ENCODE results near the gene TRPV3.

Gene TRPV3

GRCh38 chr17:3479988-3480387 lies 77.6 kb downstream of the TRPV3 start:
- no peak for TF ChIP-seq CTCF (IDR thresholded peaks at IDR 0.05; ENCODE audit: low read depth, low read length)
- H3K4me3 ChIP-seq (replicated peaks in 1 of 2; ENCODE audit: low read depth in 2 of 2, low read length in 2 of 2) = no peak overlapping the region
- DNase-seq (ENCODE audit: low read depth in 2 of 2) = no peak

GRCh38 chr17:3475812-3476610 lies 81.6 kb downstream of the TRPV3 start, which contains the start of gene ASPA:
Gene ASPA (plus strand): TSS chr17:3475997. CDS start chr17:3476160, 163 bp downstream.
- DNase-seq (ENCODE audit: low read depth in 2 of 2) = peak; percentile 20 to 29
- peak within 1 kb of the TSS in 1 of 2 donors; percentile 22 for H3K4me3 ChIP-seq (replicated peaks in 1 of 2; ENCODE audit: low read depth in 2 of 2, low read length in 2 of 2)
- TF ChIP-seq CTCF (IDR thresholded peaks at IDR 0.05; ENCODE audit: low read depth, low read length) = no peak

GRCh38 chr17:3475251-3475685 lies 82.3 kb downstream of the TRPV3 start:
- no peak for DNase-seq (ENCODE audit: low read depth in 2 of 2)
- no peak for TF ChIP-seq CTCF (IDR thresholded peaks at IDR 0.05; ENCODE audit: low read depth, low read length)
- no peak overlapping the region for H3K4me3 ChIP-seq (replicated peaks in 1 of 2; ENCODE audit: low read depth in 2 of 2, low read length in 2 of 2)

GRCh38 chr17:3474212-3474611 lies 83.4 kb downstream of the TRPV3 start:
- DNase-seq (ENCODE audit: low read depth in 2 of 2) = peak; percentile 7 to 60
- no peak for TF ChIP-seq CTCF (IDR thresholded peaks at IDR 0.05; ENCODE audit: low read depth, low read length)
- no peak overlapping the region for H3K4me3 ChIP-seq (replicated peaks in 1 of 2; ENCODE audit: low read depth in 2 of 2, low read length in 2 of 2)

GRCh38 chr17:3472137-3472536 lies 85.5 kb downstream of the TRPV3 start:
- TF ChIP-seq CTCF (IDR thresholded peaks at IDR 0.05; ENCODE audit: low read depth, low read length) = no peak
- no peak overlapping the region for H3K4me3 ChIP-seq (replicated peaks in 1 of 2; ENCODE audit: low read depth in 2 of 2, low read length in 2 of 2)
- DNase-seq (ENCODE audit: low read depth in 2 of 2) = no peak

GRCh38 chr17:3471599-3471998 lies 86.0 kb downstream of the TRPV3 start, which contains the start of gene SPATA22:
Gene SPATA22 (minus strand): TSS chr17:3471819. CDS start chr17:3469325, 2,494 bp downstream.
- no peak for DNase-seq (ENCODE audit: low read depth in 2 of 2)
- TF ChIP-seq CTCF (IDR thresholded peaks at IDR 0.05; ENCODE audit: low read depth, low read length) = no peak
- no peak within 1 kb of the TSS for H3K4me3 ChIP-seq (replicated peaks in 1 of 2; ENCODE audit: low read depth in 2 of 2, low read length in 2 of 2)

Data from cardiac fibroblast (primary cell).